HG02852 (cell line): ENCODE data around the gene KRTAP15-1.

Experiments
- ATAC-seq: cut with Tn5 transposase; IDR thresholded peaks from one replicate; pipeline ENCODE4 v1.9.1; 2021; ENCODE audit warnings: mild to moderate bottlenecking, moderate library complexity; ENCODE audit not compliant: unreplicated experiment

Gene KRTAP15-1, protein sequence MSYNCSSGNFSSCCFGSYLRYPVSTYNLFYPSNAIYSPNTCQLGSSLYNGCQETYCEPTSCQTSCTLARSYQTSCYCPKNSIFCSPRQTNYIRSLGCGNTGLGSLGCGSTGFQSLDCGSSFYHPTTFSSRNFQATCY

DNA sequence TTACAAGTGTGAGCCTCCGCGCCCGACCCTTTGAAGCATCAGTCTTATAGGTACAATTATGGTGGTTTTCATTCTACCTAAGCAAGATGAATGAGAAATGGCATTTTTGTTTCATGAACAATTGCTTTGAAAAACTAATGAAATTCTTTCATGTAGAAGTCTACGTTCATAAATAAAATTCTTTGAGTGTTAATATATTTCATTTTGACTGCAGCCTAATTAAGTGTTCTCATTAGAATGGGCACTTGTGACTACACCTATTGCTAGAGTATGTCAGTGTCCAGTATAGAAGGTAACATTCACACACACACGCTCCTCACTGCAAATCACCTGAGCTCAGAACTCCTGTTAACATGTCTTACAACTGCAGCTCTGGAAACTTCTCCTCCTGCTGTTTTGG, at the start of gene KRTAP15-1:
Gene KRTAP15-1 (plus strand): TSS at position 301 of the 400 bp plus-strand sequence. CDS start 53 bp downstream, at position 354.
- ATAC-seq = no peak

DNA sequence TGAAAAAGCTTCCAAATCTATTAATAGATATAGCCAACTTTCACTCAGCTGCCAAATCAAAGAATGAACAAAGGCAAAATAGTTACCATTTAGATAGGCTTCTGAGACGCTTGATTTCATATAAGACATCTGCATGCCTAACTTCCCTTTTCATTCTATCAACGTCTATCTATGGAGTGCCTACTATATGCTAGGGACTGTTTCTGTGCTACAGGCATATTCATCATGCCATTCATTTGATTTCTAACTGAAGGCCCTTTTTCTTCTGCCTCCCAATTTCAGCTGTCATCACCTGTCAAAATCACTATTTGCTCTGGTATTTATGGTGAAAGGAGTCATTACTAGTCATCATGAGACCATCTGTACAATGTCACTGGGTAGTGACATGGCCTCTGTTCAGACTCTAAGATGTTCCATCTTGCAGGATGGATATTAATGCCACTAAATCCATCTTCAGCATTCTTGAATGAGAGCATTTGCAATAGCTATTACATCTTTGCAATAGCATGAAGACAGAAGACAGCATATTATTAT, 48.5 kb upstream of the KRTAP15-1 start:
- no peak for ATAC-seq

DNA sequence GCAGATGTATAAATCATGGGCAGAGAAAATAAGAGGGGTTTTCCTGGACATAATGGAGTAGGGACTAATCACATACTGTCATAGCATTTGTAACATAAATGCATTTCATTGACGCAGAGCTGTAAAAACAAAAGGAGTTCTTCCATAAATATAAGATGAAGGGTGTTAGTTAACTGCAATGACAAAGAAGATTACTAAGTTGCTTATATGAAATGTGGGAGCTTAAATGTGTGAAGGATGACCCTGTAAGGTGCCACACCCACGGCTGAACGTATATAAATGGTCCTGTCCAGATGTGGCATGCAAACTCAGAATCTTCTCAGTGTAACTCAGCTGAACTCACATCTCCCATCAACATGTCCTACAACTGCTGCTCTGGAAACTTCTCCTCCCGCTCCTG, 44.3 kb upstream of the KRTAP15-1 start, which contains the start of gene KRTAP13-1:
Gene KRTAP13-1 (plus strand): TSS at position 301 of the 400 bp plus-strand sequence. CDS start 56 bp downstream, at position 357.
- no peak for ATAC-seq

DNA sequence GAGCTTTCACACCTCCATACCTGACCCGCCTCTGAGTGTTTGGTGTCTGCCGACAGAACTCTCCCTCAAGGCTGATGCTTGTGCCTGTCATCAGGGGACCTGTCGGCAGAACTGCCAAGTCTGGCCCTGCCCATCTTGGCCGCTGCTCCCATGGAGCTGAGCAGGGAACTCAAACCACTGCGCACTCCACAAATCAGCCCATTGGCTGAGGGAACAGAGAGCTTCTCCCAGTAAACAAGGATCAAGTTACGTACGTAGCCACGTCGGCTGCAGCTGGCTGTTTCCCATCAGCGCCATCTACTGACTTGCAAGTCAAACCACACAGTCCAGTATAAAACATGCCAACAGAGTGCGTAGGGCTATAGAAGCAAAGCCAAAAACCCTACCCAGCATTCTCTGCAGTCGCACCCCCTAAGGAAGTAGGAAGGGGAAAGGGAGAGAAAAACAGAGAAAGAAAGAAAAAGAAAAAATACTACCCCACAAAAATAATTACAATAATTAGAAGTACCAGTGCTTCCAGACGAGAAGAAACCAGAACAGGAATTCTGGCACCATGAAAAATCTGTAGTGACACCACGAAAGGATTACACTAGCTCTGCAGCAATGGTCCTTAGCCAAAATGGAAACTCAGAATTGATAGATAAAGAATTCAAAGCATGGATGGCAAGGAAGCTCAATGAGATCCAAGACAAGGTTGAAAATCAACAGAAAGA, 31.1 kb upstream of the KRTAP15-1 start:
- no peak for ATAC-seq

DNA sequence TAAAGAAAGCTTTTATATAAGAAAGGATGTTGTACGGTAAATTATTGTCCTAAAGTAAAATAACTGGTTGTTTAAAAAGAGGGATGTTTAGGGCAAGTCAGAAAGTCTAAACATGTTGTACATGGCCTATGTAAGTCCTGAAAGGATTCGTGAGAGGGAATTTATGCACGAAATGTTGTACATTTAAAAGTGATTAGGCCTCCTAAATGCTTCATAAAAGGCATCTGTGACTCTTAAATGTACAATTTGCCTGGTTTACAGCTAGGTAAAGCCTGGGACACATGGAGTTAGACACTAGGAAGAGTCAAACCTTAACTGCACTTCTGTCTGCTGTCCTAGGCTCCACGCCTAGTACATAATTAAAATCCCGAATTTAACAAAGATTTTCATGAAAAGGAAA, 24.1 kb upstream of the KRTAP15-1 start:
- ATAC-seq = no peak

DNA sequence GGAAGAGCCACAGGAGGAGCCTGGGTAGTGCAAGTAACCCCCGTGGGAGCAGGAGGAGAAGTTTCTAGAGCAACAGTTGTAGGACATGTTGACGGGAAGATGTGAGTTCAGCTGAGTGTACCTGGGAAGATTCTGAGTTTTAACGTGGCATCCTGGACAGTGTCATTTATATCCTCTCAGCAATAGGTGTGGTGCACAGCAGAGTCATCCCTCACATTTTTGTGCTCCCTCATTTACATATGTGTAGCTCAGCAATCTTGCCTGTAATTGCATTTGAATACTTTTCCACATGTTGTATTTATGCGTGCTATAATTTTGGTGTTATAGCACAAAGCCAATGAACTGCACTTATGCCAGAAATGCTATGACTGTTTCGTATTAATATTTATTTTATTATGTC, 14.2 kb upstream of the KRTAP15-1 start, which contains the start of gene KRTAP13-3:
Gene KRTAP13-3 (minus strand): TSS at position 101 of the 400 bp plus-strand sequence. CDS start 14 bp downstream, at position 87.
- ATAC-seq = no peak

DNA sequence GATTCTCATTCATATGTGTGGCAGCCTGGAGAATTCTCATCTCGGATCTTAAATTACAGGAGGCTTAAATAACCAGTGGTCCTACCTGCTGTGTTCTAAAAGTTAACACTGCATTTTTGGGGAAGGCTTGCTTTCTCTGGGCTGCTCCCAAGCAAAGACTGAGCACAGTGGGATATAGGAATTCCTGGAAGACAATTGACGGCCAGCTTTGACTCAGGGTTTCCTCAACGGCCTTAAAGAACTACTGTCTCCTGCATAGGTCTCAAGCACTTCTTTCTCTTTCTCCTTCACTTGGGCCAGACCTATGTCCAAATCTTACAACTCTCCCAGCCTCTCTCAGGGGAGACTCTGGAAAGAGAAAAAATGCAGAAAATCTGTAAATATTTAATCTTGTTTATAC, 13.3 kb upstream of the KRTAP15-1 start:
- no peak for ATAC-seq

DNA sequence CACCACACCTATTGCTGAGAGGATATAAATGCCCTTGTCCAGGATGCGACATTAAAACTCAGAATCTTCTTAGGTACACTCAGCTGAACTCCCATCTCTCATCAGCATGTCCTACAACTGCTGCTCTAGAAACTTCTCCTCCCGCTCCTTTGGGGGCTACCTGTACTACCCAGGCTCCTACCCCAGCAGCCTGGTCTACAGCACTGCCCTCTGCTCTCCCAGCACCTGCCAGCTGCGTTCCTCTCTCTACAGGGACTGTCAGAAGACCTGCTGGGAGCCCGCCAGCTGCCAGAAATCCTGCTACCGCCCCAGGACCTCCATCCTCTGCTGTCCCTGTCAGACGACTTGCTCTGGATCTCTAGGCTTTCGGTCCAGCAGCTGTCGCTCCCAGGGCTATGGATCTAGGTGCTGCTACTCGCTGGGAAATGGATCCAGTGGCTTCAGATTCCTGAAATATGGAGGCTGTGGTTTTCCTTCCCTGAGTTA, 9.9 kb upstream of the KRTAP15-1 start, which contains the start of gene KRTAP13-4:
Gene KRTAP13-4 (plus strand): TSS at position 51 of the 486 bp plus-strand sequence. CDS start 56 bp downstream, at position 107.
- ATAC-seq = no peak

DNA sequence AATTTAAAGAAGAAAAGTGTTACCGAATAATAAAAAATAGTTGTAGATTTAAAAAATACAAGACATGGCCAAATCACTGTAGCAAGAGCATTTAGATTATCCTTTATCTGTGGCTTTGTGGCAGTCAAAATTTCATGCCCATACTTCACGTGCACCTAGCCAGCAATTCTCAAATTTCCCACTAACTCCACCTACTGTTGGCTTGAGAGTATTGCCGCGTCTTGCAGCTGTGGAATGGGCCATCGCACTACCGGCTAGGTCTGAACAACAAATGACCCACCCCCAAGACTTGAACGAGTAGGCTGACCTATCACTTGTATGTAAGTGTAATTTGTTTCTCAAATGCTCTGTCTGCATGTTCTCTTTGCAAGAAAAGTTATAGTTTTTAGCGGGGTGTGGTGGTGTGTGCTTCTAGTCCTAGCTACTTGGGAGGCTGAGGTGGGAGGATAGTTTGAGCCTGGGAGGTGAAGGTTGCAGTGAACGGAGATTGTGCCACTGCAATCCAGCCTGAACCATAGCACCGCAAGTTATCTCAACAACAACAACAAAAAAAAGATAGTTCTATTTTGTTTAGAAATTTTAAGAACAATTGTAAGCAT, 5.9 kb upstream of the KRTAP15-1 start:
- ATAC-seq = peak; percentile 51

DNA sequence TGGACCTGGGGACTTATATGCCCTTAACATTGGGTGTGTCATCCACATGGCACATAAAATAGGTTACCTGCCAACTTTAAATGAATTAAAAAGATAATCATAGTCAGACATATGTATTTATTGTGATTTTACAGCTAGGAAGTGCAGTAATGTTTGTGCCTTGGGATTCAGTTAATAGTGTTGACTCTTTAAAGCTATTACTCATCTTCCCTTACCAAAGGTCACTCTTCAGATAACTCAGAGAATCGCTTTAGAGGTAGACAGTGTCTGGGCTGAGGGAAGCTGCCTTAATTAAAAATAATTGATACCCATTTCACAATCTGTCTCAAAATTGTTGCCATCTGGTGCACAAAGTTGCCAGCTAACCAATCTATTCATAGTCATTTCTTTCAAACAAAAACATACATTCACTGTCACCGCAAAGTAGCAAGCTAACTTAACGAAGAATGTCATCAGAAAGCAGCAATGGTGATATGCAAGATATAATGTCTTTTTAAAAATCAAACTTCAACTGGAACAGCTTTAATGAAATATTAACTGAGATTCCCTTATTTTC, 3.0 kb upstream of the KRTAP15-1 start:
- no peak for ATAC-seq

DNA sequence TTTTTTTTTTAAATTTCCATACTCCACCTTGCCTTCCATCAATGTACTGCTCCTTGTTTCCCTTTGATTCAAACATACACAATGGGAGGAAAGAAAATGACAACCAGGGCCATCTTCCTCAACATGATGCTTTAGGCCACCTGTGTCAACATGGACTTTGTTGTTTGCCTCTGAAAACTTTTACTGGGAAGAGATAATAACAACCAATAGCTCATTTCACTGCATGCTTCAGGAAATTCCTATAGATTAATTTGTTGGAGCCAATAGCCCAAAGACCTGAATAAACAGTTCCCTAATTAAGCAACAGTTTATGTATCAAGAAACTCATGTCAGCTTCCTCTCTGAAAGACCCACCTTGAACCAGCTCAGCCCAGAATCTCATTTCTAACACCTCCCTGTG, 3.2 kb downstream of the KRTAP15-1 start:
- ATAC-seq = no peak

DNA sequence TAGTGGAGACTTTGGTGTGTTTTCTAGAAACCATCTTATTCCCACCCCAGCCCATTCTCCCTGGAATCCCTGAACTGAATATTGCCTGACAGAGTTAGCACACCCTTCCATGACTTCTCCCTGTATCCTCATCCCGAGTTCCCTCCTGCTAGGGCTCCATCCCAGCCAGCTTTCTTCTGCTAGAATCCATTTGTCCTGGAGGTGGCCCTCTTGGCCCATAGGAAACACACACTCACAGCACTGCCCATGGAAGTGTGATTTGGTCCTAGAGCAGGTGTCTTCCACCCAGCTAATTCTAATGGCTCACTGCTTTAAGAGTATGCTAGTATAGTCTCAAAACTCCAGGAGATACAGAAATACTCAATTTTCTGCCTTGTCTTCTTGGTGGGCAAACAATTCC, 4.1 kb downstream of the KRTAP15-1 start:
- ATAC-seq = no peak

DNA sequence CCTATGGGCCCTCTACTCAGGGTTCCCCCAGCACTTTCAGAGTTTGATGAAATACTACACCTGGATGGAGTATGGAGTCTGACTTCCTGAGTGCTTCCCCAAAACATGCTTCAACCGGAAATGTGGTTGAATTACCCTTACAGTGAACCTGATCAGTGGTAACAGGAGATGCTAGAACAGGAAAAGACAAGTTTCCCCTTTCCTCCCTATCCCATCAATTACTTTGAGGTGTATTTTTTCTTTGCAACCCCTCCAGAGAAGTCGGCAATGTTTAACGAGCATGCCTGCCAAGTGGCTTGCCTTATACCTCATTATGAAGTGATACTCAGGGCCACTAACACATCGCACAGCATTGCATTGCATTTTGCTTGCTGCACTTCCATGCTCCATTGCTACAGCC, 7.0 kb downstream of the KRTAP15-1 start:
- ATAC-seq = no peak

DNA sequence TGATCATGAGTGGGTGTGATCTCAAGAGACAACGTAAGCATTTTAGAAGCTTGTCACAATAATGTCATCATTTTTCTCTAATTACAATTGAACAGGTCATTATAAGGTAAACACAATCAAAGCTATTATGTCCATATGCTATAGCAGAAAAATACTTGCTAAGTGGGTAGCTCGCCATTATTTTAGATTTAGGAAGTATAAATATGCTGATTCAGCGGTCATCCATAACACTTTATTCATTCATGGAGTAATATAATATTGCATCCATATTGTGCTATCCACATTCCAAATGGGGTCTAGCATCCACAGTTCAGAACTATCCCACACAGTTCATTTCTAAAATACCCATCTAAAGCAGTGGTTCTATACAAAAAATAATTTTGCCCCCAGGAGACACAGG, 8.4 kb downstream of the KRTAP15-1 start:
- no peak for ATAC-seq

DNA sequence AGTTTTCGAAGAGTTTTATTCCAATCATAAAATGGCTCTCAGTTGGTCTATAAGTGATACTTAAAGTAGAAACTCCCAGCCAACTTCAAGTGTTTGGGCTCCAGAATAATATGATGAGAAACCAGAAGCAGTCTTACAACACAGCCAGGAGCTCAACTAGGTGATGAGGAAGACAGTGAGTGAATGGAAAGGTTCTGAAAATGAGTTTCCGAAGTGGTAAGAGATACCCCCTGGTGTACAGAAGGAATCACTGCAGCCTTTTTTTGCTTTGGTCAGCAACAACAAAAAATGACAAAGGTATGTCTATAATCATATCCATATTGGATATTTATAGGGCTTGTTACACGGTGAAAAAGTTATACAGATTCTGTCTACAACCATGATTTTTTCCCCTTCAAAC, 23.6 kb downstream of the KRTAP15-1 start:
- no peak for ATAC-seq

DNA sequence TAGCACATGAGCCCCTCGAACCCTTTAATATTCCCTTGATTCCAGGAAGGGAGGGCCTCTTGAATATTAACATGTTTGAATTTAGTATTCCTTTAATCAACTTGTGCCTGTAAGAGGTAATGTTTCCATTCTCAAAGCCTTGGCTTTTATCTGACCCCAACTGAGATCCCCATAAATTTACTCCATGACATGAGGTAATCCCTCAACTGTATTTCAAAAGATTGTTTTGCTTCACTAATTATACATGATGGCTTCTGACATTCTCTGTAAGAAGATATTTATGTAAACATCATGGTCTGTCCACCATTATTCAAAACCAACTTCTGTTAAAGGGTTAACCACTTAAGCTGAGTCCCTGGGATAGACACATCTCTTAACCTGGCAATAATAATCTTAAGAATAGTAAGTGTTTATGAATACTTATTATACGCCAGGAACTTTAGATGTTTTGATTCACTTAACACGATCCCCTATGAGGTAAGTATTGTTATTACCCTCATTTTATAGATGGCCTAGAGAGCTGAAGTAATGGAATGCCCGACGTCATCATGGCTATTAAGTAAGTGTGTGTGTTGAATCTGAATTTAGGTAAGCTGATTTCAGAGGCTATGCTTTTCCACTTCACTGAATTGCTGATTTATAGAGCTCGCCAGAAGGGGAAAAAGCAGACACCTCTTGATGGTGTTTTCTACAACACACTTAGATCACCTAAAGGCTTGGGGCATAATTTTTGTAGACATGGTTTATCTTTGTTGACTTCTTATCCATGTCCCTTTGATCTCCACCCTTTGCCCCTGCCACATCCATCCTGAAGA, 29.0 kb downstream of the KRTAP15-1 start:
- no peak for ATAC-seq

DNA sequence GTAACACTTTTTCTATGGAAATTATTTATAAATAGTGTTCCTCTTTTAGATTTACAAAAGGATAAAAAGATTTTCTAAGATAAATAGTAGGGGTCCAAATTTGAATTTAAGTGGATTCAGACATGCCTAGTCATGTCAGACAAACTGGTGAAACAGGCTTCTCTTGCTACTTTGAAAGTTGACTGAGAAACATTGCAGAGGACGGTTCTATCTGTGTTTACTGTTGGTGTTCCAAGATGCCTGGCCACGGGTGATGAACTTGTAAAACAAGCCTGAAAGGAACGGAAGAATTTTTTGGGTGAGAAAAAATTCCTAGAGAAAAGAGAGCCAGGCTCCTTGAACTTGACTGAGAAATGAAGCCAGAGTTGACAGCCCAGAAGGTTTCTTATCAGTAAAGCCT, 37.9 kb downstream of the KRTAP15-1 start:
- no peak for ATAC-seq

DNA sequence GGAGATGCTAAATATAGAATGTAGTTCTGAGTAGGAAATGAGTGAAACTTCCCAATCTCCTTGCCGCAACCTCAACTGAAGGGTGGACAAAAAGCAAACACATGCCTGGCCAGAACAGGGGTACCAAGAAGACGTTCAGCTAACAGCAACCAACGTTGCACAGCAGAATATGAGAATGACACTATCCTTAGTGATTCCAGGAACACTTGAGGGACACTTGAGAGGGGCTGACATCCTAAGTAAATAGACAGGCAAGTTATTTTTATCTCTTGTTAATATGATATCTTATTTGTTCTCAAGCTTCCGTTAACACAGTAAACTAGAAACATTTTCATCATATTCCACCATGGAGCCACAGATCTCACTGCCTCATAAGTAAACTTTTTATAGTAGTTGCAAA, 39.2 kb downstream of the KRTAP15-1 start:
- ATAC-seq = no peak

DNA sequence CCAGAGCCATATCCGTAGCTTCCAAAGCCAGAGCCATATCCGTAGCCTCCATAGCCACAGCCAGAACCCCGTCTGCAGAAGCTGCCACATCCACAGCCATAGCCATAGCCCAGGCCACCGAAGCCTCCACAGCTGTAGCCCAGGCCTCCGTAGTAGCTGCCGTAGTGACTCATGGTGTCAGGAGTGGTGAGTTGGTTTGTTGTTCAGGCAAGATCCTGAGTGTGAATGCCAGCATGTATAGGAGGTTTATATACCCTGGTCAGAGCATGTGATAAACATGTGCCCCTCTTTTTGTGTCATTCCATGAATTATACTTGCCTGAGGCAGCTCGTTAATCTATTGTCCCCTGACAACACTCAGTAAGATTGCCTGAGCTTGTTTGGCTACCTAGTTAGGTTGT, 40.1 kb downstream of the KRTAP15-1 start, which contains the start of gene KRTAP19-1:
Gene KRTAP19-1 (minus strand): TSS at position 223 of the 400 bp plus-strand sequence. CDS start 50 bp downstream, at position 173.
- no peak for ATAC-seq

DNA sequence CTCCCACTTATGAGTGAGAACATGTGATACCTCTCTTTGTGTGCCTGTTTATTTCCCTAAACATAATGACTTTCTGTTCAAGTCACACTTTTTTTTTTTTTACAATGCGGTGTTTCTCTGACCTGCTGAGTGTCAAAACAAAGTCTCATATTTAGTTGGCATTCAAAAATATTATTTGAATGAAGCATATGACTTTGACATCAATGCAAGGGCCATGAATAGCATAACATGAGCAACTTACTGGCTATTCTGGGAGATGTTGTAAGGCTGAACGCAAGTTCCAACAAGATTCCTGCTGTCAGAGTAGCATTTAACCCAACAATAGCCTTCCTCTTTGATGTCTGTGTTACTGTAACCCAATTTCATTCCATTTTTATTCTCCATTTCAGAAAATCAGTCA, 42.1 kb downstream of the KRTAP15-1 start:
- no peak for ATAC-seq
